HG02943 (cell line): Measurements from ENCODE around the gene ENPP6.
"Not testable (repeated sequence)": the region's sequence is repeated elsewhere in the genome, so short reads cannot be mapped to it uniquely, and the experiment has no call there.

Experiments
- ATAC-seq: cut with Tn5 transposase; IDR thresholded peaks from one replicate; pipeline ENCODE4 v1.9.1; 2021; ENCODE audit warnings: mild to moderate bottlenecking, low read depth, moderate library complexity; ENCODE audit not compliant: unreplicated experiment

The ENPP6 gene

GRCh38 chr4:184151988-184152485, 65.6 kb downstream of the ENPP6 start:
- no peak for ATAC-seq

GRCh38 chr4:184150102-184150839, 67.4 kb downstream of the ENPP6 start:
- no peak for ATAC-seq

GRCh38 chr4:184148738-184149637, 68.7 kb downstream of the ENPP6 start:
- ATAC-seq, result no peak

GRCh38 chr4:184147858-184148737, 69.6 kb downstream of the ENPP6 start:
- no peak for ATAC-seq

GRCh38 chr4:184146951-184147350, 70.7 kb downstream of the ENPP6 start:
- no peak for ATAC-seq

- no peak for ATAC-seq
Observed at GRCh38 chr4:184145596-184145995, 72.1 kb downstream of the ENPP6 start.

- ATAC-seq, result no peak
Observed at GRCh38 chr4:184143770-184144564, 73.7 kb downstream of the ENPP6 start.

GRCh38 chr4:184142121-184143000, 75.3 kb downstream of the ENPP6 start:
- ATAC-seq, result no peak

GRCh38 chr4:184140901-184141300, 76.8 kb downstream of the ENPP6 start:
- not testable (repeated sequence) for ATAC-seq

GRCh38 chr4:184136525-184136924, 81.1 kb downstream of the ENPP6 start:
- no peak for ATAC-seq

- no peak for ATAC-seq
Observed at GRCh38 chr4:184126800-184127199, 90.9 kb downstream of the ENPP6 start.

GRCh38 chr4:184122631-184123408, 94.9 kb downstream of the ENPP6 start:
- no peak for ATAC-seq

GRCh38 chr4:184120549-184121127, 97.0 kb downstream of the ENPP6 start:
- ATAC-seq, result no peak

GRCh38 chr4:184117662-184118199, 99.9 kb downstream of the ENPP6 start:
- ATAC-seq, result no peak

GRCh38 chr4:184115399-184115798, 102.3 kb downstream of the ENPP6 start:
- no peak for ATAC-seq

GRCh38 chr4:184114431-184114830, 103.2 kb downstream of the ENPP6 start:
- no peak for ATAC-seq

- no peak for ATAC-seq
Observed at GRCh38 chr4:184112006-184112550, 105.6 kb downstream of the ENPP6 start.
